Measurements from ENCODE around the gene OTOP1. TPM values are rescaled to one million over a fixed set of nuclear protein-coding genes. Genes with fewer than 3 reads are reported as not detected.

Gene OTOP1
- total and polyA plus RNA-seq, 2 of the 4 experiments (the other 2 are of a cell fraction) = not detected

GRCh38 chr4:4228356-4228668 lies 1.6 kb upstream of the OTOP1 start:
- no peak overlapping the region for H2BK15ac ChIP-seq (ENCODE audit: low read depth, low read length)
- no peak overlapping the region for H2AFZ ChIP-seq (replicated peaks; ENCODE audit: low read length, poor library complexity)
- no peak overlapping the region for H4K5ac ChIP-seq (ENCODE audit: low read depth, low read length)
- no peak overlapping the region for H3K23ac ChIP-seq (ENCODE audit: low read depth, low read length)
- dilution Hi-C loops (cut with HindIII; ENCODE audit: low sequenced_read_pairs, unreplicated experiment) = no loop called here
- in situ Hi-C loops (cut with MboI; ENCODE audit: low sequenced_read_pairs) = no loop called here
- H4K20me1 ChIP-seq (ENCODE audit: insufficient read depth, low read length) = no peaks in the 10 kb centered on the region
- BruUV-seq (replicated peaks) = no TSS peak
- H2BK120ac ChIP-seq (ENCODE audit: low read depth, low read length) = no peak overlapping the region
- H2AK9ac ChIP-seq (replicated peaks; ENCODE audit: low read depth, low read length, poor library complexity) = no peak overlapping the region
- H3K36me3 ChIP-seq (ENCODE audit: control insufficient read depth, insufficient read depth, low read length) = no peaks in the 10 kb centered on the region
- H3K4me2 ChIP-seq (ENCODE audit: low read depth, low read length) = no peak overlapping the region
- H3K27ac ChIP-seq (ENCODE audit: insufficient read depth, low read length) = no peak overlapping the region
- H3K56ac ChIP-seq (ENCODE audit: extremely low read depth, insufficient read depth, low read length) = no peak overlapping the region
- no peaks in the 10 kb centered on the region for H3K9me1 ChIP-seq (ENCODE audit: insufficient read depth, low read length)
- ChIA-PET CTCF (no interaction called here), POLR2A (ENCODE audit: unreplicated experiment) (no interaction called here)
- peaks cover 42% of the 10 kb centered on the region for H3K27me3 ChIP-seq (ENCODE audit: control insufficient read depth, insufficient read depth, low read length)
- peaks cover 4% of the 10 kb centered on the region; the same call in 1 of the 2 replicates for H3K9me3 ChIP-seq (ENCODE audit: control insufficient read depth, insufficient read depth, low read length)
- intact Hi-C loops (cut with micrococcal nuclease) = no loop called here
- no peak overlapping the region for H3K4ac ChIP-seq (ENCODE audit: low read depth, low read length)
- no peak overlapping the region for H3K14ac ChIP-seq (replicated peaks; ENCODE audit: low read depth, low read length)
- ATAC-seq (ENCODE audit: low read depth) (no peak), DNase-seq (no peak)
- TF ChIP-seq CTCF (conservative IDR thresholded peaks at IDR 0.05; ENCODE audit: low read depth, low read length) (no peak), USF2 (IDR thresholded peaks at IDR 0.05; ENCODE audit: low read depth, low read length) (no peak), POLR2A (IDR thresholded peaks at IDR 0.05; ENCODE audit: low read depth, low read length) (no peak), NFE2L2 (IDR thresholded peaks at IDR 0.05; ENCODE audit: low read depth, low read length) (no peak), CHD1 (IDR thresholded peaks at IDR 0.05; ENCODE audit: low read depth, low read length) (no peak), RAD21 (IDR thresholded peaks at IDR 0.05; ENCODE audit: low read length) (no peak), BHLHE40 (IDR thresholded peaks at IDR 0.05; ENCODE audit: low read depth, low read length) (no peak), MXI1 (IDR thresholded peaks at IDR 0.05; ENCODE audit: borderline replicate concordance, low read depth, low read length) (no peak)
- H3K4me1 ChIP-seq (ENCODE audit: control insufficient read depth, insufficient read depth, low read length) = no peaks in the 10 kb centered on the region
- WGBS, 2 experiments (ENCODE audit: extremely low coverage in 2 of 2, insufficient read length in 1 of 2) = no CpG with 5 or more reads among the region's 1 CpG
- no peak overlapping the region for H4K8ac ChIP-seq (ENCODE audit: low read depth in 2 of 2, low read length in 2 of 2)
- no peak overlapping the region for H2BK20ac ChIP-seq (ENCODE audit: low read depth, low read length)
- no peak overlapping the region for H2BK5ac ChIP-seq (ENCODE audit: low read depth, low read length, poor library complexity, severe bottlenecking)
- no peak overlapping the region for H4K91ac ChIP-seq (ENCODE audit: insufficient read depth, low read depth, low read length)
- H3K9ac ChIP-seq (ENCODE audit: low read depth, low read length) = no peak overlapping the region
- no peak overlapping the region for H3K18ac ChIP-seq (ENCODE audit: low read depth, low read length)
- H3K79me1 ChIP-seq (ENCODE audit: low read depth in 1 of 2, low read length in 2 of 2) = no peaks in the 10 kb centered on the region
- no peak overlapping the region for H2AK5ac ChIP-seq (ENCODE audit: low read depth, low read length)
- no peak overlapping the region for H3K4me3 ChIP-seq (ENCODE audit: insufficient read depth, low read depth, low read length)

Data from IMR-90 (cell line).